Neutrophil (primary cell): ENCODE data around the gene TYMP.

Source experiments
- H3K27ac ChIP-seq: fragments of 200-600 bp; sonication (generic); 2 replicates; pipeline ENCODE4 v1.5.1; 2016; ENCODE audit warnings: mild to moderate bottlenecking, moderate library complexity
- H3K27me3 ChIP-seq: fragments of 200-600 bp; sonication (generic); 2 replicates; pipeline ENCODE4 v1.6.0; 2016; ENCODE audit warnings: mild to moderate bottlenecking
- H3K36me3 ChIP-seq: fragments of 200-600 bp; sonication (generic); 2 replicates; pipeline ENCODE4 v1.5.1; 2017
- H3K4me1 ChIP-seq, 2 experiments: fragments of 200-600 bp in 1 of 2; sonication (generic) in 1 of 2; 1 replicate in 1 of 2; 2 replicates in 1 of 2; pipeline versions ENCODE4 v1.5.1 to v1.6.1; 2013 to 2016; ENCODE audit warnings: low read depth in 1 of 2, low read length in 1 of 2, mild to moderate bottlenecking in 1 of 2, moderate library complexity in 1 of 2; ENCODE audit not compliant: control insufficient read depth in 1 of 2, insufficient read depth in 1 of 2
- H3K4me3 ChIP-seq, 2 experiments: fragments of 200-600 bp in 1 of 2; sonication (generic) in 1 of 2; 1 replicate in 1 of 2; 2 replicates in 1 of 2; pipeline ENCODE4 v1.5.1; 2013 to 2016; ENCODE audit warnings: low read depth in 1 of 2, low read length in 1 of 2, mild to moderate bottlenecking in 1 of 2, moderate library complexity in 1 of 2
- H3K9me3 ChIP-seq: fragments of 200-600 bp; sonication (generic); 2 replicates; pipeline ENCODE4 v1.5.1; 2016
- CTCF ChIP-seq: fragments of 200-600 bp; sonication (generic); IDR thresholded peaks from 2 replicates; pipeline ENCODE4 v1.5.1; 2016; ENCODE audit warnings: antibody characterized with exemption

Gene TYMP

GRCh38 chr22:50483106-50483505 is 46.7 kb downstream of the TYMP start:
- Histone ChIP-seq H3K27me3 (peaks cover 92% of the 10 kb centered on the region), H3K9me3 (no peaks in the 10 kb centered on the region), H3K4me3 (no peak overlapping the region), H3K4me1 (peaks cover 5 to 10% of the 10 kb centered on the region in 2 experiments), H3K27ac (no peak overlapping the region), H3K36me3 (no peaks in the 10 kb centered on the region)
- TF ChIP-seq CTCF = no peak

DNA sequence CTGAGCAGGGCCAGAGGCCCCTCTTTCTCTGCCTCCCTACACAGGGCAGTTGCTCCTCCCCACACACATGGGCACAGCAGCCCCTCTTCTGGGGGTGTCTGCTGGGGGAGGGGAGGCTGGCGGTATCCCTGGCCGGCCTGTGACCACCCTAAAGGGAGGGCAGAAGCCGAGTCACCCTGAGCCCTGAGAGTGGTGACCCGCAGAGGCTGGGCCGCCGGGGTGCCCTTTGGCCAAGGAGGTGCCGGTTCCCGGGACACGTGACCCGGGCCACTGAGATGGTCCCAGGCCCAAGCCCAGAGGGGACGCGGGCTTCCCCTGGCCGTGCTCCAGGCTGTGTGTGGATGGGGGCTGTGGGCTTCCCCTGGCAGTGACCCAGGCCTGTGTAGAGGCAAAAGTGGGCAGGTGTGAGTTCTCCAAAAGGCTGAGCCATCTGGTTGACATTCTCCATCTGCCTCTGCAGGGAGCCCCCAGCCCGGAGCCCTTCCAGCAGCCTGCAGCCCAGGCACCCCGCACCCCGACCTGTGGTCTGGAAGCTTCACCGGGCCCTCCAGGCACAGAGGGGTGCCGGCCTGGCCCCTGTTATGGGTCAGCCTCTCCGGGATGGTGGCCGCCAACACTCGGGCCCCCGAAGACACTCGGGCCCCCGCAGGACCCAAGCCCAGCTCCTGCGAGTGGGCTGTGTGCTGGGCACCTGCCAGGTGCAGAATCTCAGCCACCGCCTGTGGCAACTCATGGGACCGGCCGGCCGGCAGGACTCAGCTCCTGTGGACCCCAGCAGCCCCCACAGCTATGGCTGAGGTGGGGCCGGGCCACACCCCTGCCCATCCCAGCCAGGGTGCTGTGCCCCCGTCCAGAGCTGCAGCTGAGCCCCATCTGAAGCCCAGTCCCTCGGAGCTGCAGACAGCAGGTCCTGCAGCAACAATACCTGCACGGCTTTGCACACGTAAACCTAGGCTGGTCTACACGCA is 47.4 kb downstream of the TYMP start:
- Histone ChIP-seq H3K27me3 (peaks cover 98% of the 10 kb centered on the region), H3K36me3 (no peaks in the 10 kb centered on the region), H3K4me1 (peaks cover 5 to 10% of the 10 kb centered on the region in 2 experiments), H3K27ac (no peak overlapping the region), H3K4me3 (peak overlapping the region; percentile 65 to 80), H3K9me3 (no peaks in the 10 kb centered on the region)
- no peak for TF ChIP-seq CTCF

- Histone ChIP-seq H3K27ac (no peak within 1 kb of the TSS), H3K9me3 (no peaks in the 10 kb centered on the region), H3K27me3 (peaks cover 98% of the 10 kb centered on the region)
Measured at GRCh38 chr22:50481440-50482106, 48.2 kb downstream of the TYMP start, which contains the start of gene ADM2. ADM2 (plus strand) TSS chr22:50481543; CDS start chr22:50481848, 305 bp downstream.

DNA sequence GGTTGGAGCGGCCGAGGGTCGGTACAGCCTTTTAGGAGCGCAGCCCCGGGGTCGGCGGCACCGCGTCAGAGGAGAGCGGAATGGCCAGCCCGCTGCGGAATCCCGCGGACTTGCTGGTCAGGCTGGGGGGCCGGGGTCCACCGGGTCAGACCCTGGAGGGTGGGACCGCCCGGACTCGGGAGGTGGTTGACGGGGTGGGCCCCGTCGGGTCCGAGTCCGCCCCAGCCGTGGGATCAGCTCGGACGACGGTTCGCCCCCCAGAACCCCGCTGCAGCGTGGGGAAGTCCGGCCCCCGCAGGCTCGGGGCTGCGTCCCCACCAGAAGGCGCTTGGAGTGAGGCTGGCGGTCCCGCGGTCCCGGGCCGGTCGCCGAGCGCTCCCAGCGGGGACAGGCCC is 48.8 kb downstream of the TYMP start:
- Histone ChIP-seq H3K27ac (no peak overlapping the region), H3K4me3 (peak overlapping the region; percentile 65 to 80), H3K27me3 (peaks cover 97% of the 10 kb centered on the region), H3K4me1 (peaks cover 5 to 10% of the 10 kb centered on the region in 2 experiments), H3K36me3 (no peaks in the 10 kb centered on the region), H3K9me3 (no peaks in the 10 kb centered on the region)
- no peak for TF ChIP-seq CTCF

More at GRCh38 chr22:50481440-50482106, 48.2 kb downstream of the TYMP start, which contains the start of gene ADM2:
- TF ChIP-seq CTCF = no peak
- H3K36me3 ChIP-seq = no peaks in the 10 kb centered on the region
- H3K4me1 ChIP-seq = peaks cover 5 to 10% of the 10 kb centered on the region in 2 experiments
- H3K4me3 ChIP-seq = peak within 1 kb of the TSS; percentile 65 to 80

GRCh38 chr22:50479721-50480120 is 50.1 kb downstream of the TYMP start:
- H3K27me3 ChIP-seq = peaks cover 84% of the 10 kb centered on the region
- H3K9me3 ChIP-seq = no peaks in the 10 kb centered on the region
- TF ChIP-seq CTCF = no peak
- H3K27ac ChIP-seq = no peak overlapping the region
- no peak overlapping the region for H3K4me3 ChIP-seq
- no peaks in the 10 kb centered on the region for H3K36me3 ChIP-seq
- peaks cover 11 to 17% of the 10 kb centered on the region in 2 experiments for H3K4me1 ChIP-seq
